Kidney epithelial cell (primary cell): ENCODE results near the gene TAPBP. TPM values are rescaled to one million over a fixed set of nuclear protein-coding genes. Genes with fewer than 3 reads are reported as not detected.
"Not testable (repeated sequence)": the region's sequence is repeated elsewhere in the genome, so short reads cannot be mapped to it uniquely, and the experiment has no call there.

Experiments
- DNase-seq: peaks from one replicate; pipeline ENCODE4 v3.0.0-alpha.2; 2010; ENCODE audit warnings: low read depth
- H3K27me3 ChIP-seq: 2 replicates; pipeline ENCODE4 v1.6.0; 2011; ENCODE audit warnings: low read length; ENCODE audit not compliant: control insufficient read depth, insufficient read depth
- H3K36me3 ChIP-seq: 2 replicates; pipeline ENCODE4 v1.5.1; 2011; ENCODE audit warnings: low read length; ENCODE audit not compliant: control insufficient read depth, insufficient read depth
- H3K4me3 ChIP-seq: 2 replicates; pipeline ENCODE4 v1.5.1; 2011; ENCODE audit warnings: low read depth, mild to moderate bottlenecking, control low read depth, low read length
- CTCF ChIP-seq: IDR thresholded peaks from 2 replicates; pipeline ENCODE4 v1.5.1; 2011; ENCODE audit warnings: mild to moderate bottlenecking, moderate library complexity, low read length, control low read depth, inconsistent platforms; ENCODE audit not compliant: insufficient read depth, poor library complexity, severe bottlenecking
- total RNA-seq: library from RNA; depleted of rRNA; stranded (reverse); fragments of >200 nt; gene quantifications from 2 replicates; pipeline ENCODE4 v1.2.3, GENCODE V29; 2015

TAPBP gene
- total RNA-seq, 1 donor from 2014 or later: 214 TPM

GRCh38 chr6:33276864-33277662 is 36.8 kb downstream of the TAPBP start, which contains the start of gene B3GALT4:
TSS of gene B3GALT4 (plus strand) at chr6:33277123. CDS start at chr6:33277420, 297 bp downstream.
- Histone ChIP-seq H3K27me3 (no peaks in the 10 kb centered on the region), H3K36me3 (peaks cover 6% of the 10 kb centered on the region), H3K4me3 (peak within 1 kb of the TSS; percentile 39)
- TF ChIP-seq CTCF: peak; percentile 33
- DNase-seq: no peak

- DNase-seq: no peak
- Histone ChIP-seq H3K27me3 (no peaks in the 10 kb centered on the region), H3K36me3 (peaks cover 6% of the 10 kb centered on the region), H3K4me3 (peak overlapping the region; percentile 39)
- TF ChIP-seq CTCF: no peak
Observed at GRCh38 chr6:33276581-33276863, 37.4 kb downstream of the TAPBP start.

- not testable (repeated sequence) for DNase-seq, H3K27me3 ChIP-seq, H3K4me3 ChIP-seq, H3K36me3 ChIP-seq
Observed at GRCh38 chr6:33275795-33276580, 37.9 kb downstream of the TAPBP start.

GRCh38 chr6:33273924-33274902 is 39.7 kb downstream of the TAPBP start:
- Histone ChIP-seq H3K36me3 (peaks cover 3% of the 10 kb centered on the region), H3K4me3 (peak overlapping the region; percentile 6), H3K27me3 (no peaks in the 10 kb centered on the region)
- TF ChIP-seq CTCF: no peak
- no peak for DNase-seq

- DNase-seq: no peak
- no peak for TF ChIP-seq CTCF
- peaks cover 3% of the 10 kb centered on the region for H3K36me3 ChIP-seq
- H3K27me3 ChIP-seq: no peaks in the 10 kb centered on the region
- H3K4me3 ChIP-seq: peak overlapping the region; percentile 69
Observed at GRCh38 chr6:33273129-33273923, 40.6 kb downstream of the TAPBP start.
